Endothelial cell of umbilical vein (primary cell): ENCODE results near the gene INHA. TPM values are rescaled to one million over a fixed set of nuclear protein-coding genes. Genes with fewer than 3 reads are reported as not detected.

Source experiments
- BruUV-seq: library from RNA; stranded (reverse); fragments of 400-500 nt; replicated peaks from 2 replicates; lab custom pipeline; 2021; lab: Mats Ljungman, UMichigan
- CTCF ChIA-PET: fragments of 300-600, 350-600 bp; sonication (Branson Sonifier 250); formaldehyde crosslinking; loops from one replicate; lab custom pipeline; 2021; ENCODE audit warnings: antibody characterized with exemption, inconsistent platforms; lab: Charles Lee
- POLR2A ChIA-PET: fragments of 300-600, 350-600 bp; sonication (Branson Sonifier 250); formaldehyde crosslinking; loops from one replicate; lab custom pipeline; 2021; ENCODE audit warnings: antibody characterized with exemption, inconsistent platforms; lab: Charles Lee
- DNase-seq: peaks from one replicate; pipeline ENCODE4 v3.0.0-alpha.2; 2011; ENCODE audit warnings: low read depth, low spot score
- FAIRE-seq: peaks from 2 replicates; lab custom pipeline; 2011; peaks lifted over from hg19 to GRCh38; lab: Jason Lieb, UNC
- H2AFZ ChIP-seq: 2 replicates; pipeline ENCODE4 v1.6.0; 2012; ENCODE audit warnings: low read depth, low read length, control low read depth, inconsistent platforms
- H3K27ac ChIP-seq: 2 replicates; pipeline ENCODE4 v1.5.1; 2011; ENCODE audit warnings: low read depth, mild to moderate bottlenecking, control low read depth, low read length, moderate library complexity; ENCODE audit not compliant: insufficient read depth
- H3K27me3 ChIP-seq, 2 experiments: 2 replicates each; pipeline versions ENCODE4 v1.6.0 to v1.6.1; 2011; ENCODE audit warnings: low read length in 2 of 2, mixed read lengths in 1 of 2; ENCODE audit not compliant: control insufficient read depth in 2 of 2, insufficient read depth in 2 of 2
- H3K36me3 ChIP-seq, 2 experiments: 2 replicates in 1 of 2; 3 replicates in 1 of 2; pipeline ENCODE4 v1.5.1; 2011; ENCODE audit warnings: low read length in 2 of 2, mild to moderate bottlenecking in 1 of 2, moderate library complexity in 1 of 2; ENCODE audit not compliant: control insufficient read depth in 2 of 2, insufficient read depth in 2 of 2; ENCODE audit errors: extremely low read depth in 1 of 2
- H3K4me1 ChIP-seq: 3 replicates; pipeline ENCODE4 v1.5.1; 2011; ENCODE audit warnings: mild to moderate bottlenecking, low read length; ENCODE audit not compliant: control insufficient read depth, insufficient read depth; ENCODE audit errors: extremely low read depth
- H3K4me2 ChIP-seq: 2 replicates; pipeline ENCODE4 v1.6.1; 2011; ENCODE audit warnings: low read length, control low read depth, mixed read lengths; ENCODE audit not compliant: insufficient read depth
- H3K4me3 ChIP-seq, 3 experiments: fragments of 200-600 bp in 1 of 3; sonication (generic), shearing (Covaris generic) in 1 of 3; replicated peaks in 1 of 3; 2 replicates each; pipeline ENCODE4 v1.5.1; 2011 to 2016; ENCODE audit warnings: control low read depth in 3 of 3, low read length in 3 of 3, mild to moderate bottlenecking in 2 of 3, inconsistent platforms in 1 of 3, low read depth in 1 of 3, moderate library complexity in 1 of 3; ENCODE audit not compliant: insufficient read depth in 1 of 3
- H3K79me2 ChIP-seq: 2 replicates; pipeline ENCODE4 v1.6.0; 2012; ENCODE audit warnings: low read length, inconsistent platforms; ENCODE audit not compliant: control insufficient read depth, insufficient read depth
- H3K9ac ChIP-seq: replicated peaks from 2 replicates; pipeline ENCODE3; 2011; ENCODE audit warnings: low read length, control low read depth; ENCODE audit not compliant: insufficient read depth; ENCODE audit errors: extremely low read depth
- H3K9me1 ChIP-seq: replicated peaks from 3 replicates; pipeline ENCODE4 v1.6.0; 2011; ENCODE audit warnings: mild to moderate bottlenecking, low read length; ENCODE audit not compliant: control insufficient read depth, insufficient read depth; ENCODE audit errors: extremely low read depth
- H3K9me3 ChIP-seq: replicated peaks from 2 replicates; pipeline ENCODE4 v1.5.1; 2012; ENCODE audit warnings: low read length, inconsistent platforms; ENCODE audit not compliant: control insufficient read depth, insufficient read depth
- H4K20me1 ChIP-seq: replicated peaks from 2 replicates; pipeline ENCODE3; 2011; ENCODE audit warnings: mild to moderate bottlenecking, low read length; ENCODE audit not compliant: control insufficient read depth, insufficient read depth; ENCODE audit errors: extremely low read depth
- CTCF ChIP-seq, 2 donors: IDR thresholded peaks; 1 replicate in 1 of 2; 2 replicates in 1 of 2; pipeline ENCODE4 v1.5.1; 2011; ENCODE audit warnings: low read length in 2 of 2, mild to moderate bottlenecking in 2 of 2, moderate library complexity in 2 of 2, control low read depth in 1 of 2, inconsistent platforms in 1 of 2, low read depth in 1 of 2; ENCODE audit not compliant: insufficient read depth in 1 of 2; ENCODE audit errors: extremely low read depth in 1 of 2
- EZH2 ChIP-seq: IDR thresholded peaks from 2 replicates; pipeline ENCODE4 v1.6.1; 2012; ENCODE audit warnings: borderline replicate concordance, low read depth, mild to moderate bottlenecking, moderate library complexity, low read length, inconsistent platforms; ENCODE audit not compliant: severe bottlenecking
- FOS ChIP-seq: IDR thresholded peaks from 2 replicates; pipeline ENCODE4 v1.6.1; 2011; ENCODE audit warnings: mild to moderate bottlenecking, low read length, moderate library complexity, borderline replicate concordance; ENCODE audit not compliant: insufficient read depth
- GATA2 ChIP-seq: IDR thresholded peaks from 2 replicates; pipeline ENCODE4 v1.7.0; 2011; ENCODE audit warnings: low read depth, mild to moderate bottlenecking, moderate library complexity, mixed read lengths, low read length; ENCODE audit not compliant: insufficient read length, insufficient read depth
- JUN ChIP-seq: IDR thresholded peaks from 2 replicates; pipeline ENCODE4 v1.6.1; 2011; ENCODE audit warnings: borderline replicate concordance, low read depth; ENCODE audit not compliant: insufficient read length, insufficient read depth
- MYC ChIP-seq: IDR thresholded peaks from one replicate; pipeline ENCODE4 v1.6.1; 2011; ENCODE audit warnings: mild to moderate bottlenecking, low read depth, low read length
- POLR2A ChIP-seq: IDR thresholded peaks from 2 replicates; pipeline ENCODE4 v1.6.1; 2012; ENCODE audit warnings: low read depth, mild to moderate bottlenecking, control low read depth, low read length
- dilution Hi-C: fragments of 300-500 bp; cut with MboI; formaldehyde crosslinking; loops from one replicate; pipeline ENCODE4 v1.15.0; 2019; ENCODE audit warnings: low sequenced_read_pairs; ENCODE audit not compliant: extremely low pct_ligation_motif_present
- intact Hi-C: fragments of 100-400 bp; cut with micrococcal nuclease; formaldehyde crosslinking; loops from one replicate; pipeline ENCODE4 v1.10.0; 2022
- polyA plus RNA-seq, 4 experiments: library from polyadenylated mRNA; depleted of rRNA in 3 of 4; stranded (reverse) in 3 of 4; unstranded in 1 of 4; fragments of >200 nt; gene quantifications; 2 replicates each; pipeline versions ENCODE4 v1.2.1 to v1.2.3, GENCODE V29; 2011 to 2012; ENCODE audit warnings: missing spikeins in 1 of 4
- total RNA-seq: library from RNA; stranded (reverse); gene quantifications from 2 replicates; pipeline ENCODE4 v1.2.3, GENCODE V29; 2021
- TF ChIP-seq, protein P1 (sequence below): IDR thresholded peaks from 2 replicates; pipeline ENCODE4 v1.6.1; 2011; ENCODE audit not compliant: insufficient read depth, insufficient read length

The INHA gene
- total and polyA plus RNA-seq, 2 donors (not counting 3 experiments of a cell fraction or from before 2014, with no cell fraction given) = 0.06 TPM; not detected in 1

DNA sequence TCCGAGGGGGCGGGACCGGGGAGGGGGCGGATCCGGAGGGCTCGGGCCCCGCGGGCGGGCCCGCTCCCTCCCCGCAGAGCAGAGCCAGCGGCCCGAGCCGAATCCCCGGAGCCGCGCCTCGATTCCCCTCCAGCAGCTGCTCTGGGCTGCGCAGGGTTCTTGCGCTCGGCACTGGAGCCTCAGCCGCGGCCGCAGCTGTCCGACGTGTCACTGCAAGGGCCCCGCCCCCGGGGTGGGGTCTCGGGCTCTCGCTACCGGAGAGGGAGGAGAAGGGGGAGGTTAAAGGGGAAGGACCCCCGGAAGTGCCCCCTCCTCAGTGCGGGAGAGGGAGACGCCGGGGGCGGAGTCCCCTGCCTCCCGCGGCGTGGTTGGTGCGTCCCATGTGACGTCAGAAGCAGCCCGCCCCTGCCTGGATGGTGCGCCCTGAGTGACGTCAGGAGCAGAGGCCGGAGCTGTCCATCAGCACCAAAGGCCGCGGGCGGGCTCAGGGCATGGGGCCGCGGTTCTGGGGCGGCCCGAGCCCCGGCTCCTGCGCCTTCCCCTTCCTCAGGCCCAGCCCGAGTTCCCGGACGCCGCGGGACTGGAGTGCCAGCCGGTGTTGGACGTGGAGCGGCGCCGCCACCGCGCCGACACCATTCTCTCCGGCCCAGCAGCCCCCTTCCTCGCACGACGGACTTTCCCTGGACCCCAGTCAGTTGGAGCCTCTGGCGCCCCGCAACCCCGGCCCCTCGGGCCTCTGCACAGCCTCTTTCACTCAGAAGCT is 28.3 kb upstream of the INHA start, which contains the start of the genes CHPF and TMEM198:
TSS of gene CHPF (minus strand) at position 214 of the 763 bp plus-strand sequence. CDS start 271 bp downstream, outside the sequence.
TSS of gene TMEM198 (plus strand) at position 433 of the 763 bp plus-strand sequence. CDS start 700 bp downstream, outside the sequence.
- H3K36me3 ChIP-seq = no peaks in the 10 kb centered on the region
- no peak within 1 kb of the TSS for H3K9ac ChIP-seq
- peak; percentile 79 for FAIRE-seq
- peak within 1 kb of the TSS; percentile 49 for H3K4me2 ChIP-seq
- H3K4me3 ChIP-seq = peak within 1 kb of the TSS; percentile 29 to 37 (median 29)
- BruUV-seq = no TSS peak
- TF ChIP-seq GATA2 (no peak), MYC (no peak), CTCF (IDR thresholded peaks at IDR 0.05; ENCODE audit: extremely low read depth in 1 of 2, insufficient read depth in 1 of 2, low read depth in 1 of 2, low read length in 2 of 2) (no peak), EZH2 (no peak), POLR2A (no peak), FOS (no peak), JUN (no peak)
- TF ChIP-seq, protein P1, sequence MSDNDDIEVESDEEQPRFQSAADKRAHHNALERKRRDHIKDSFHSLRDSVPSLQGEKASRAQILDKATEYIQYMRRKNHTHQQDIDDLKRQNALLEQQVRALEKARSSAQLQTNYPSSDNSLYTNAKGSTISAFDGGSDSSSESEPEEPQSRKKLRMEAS = no peak
- H3K9me3 ChIP-seq = no peaks in the 10 kb centered on the region
- intact Hi-C loops (loop anchor here (1.0 kb wide), 3 partner anchors 45 to 156 kb away; partner anchors contain the start of genes DNPEP, GMPPA and STK11IP), dilution Hi-C loops (no loop called here)
- H3K9me1 ChIP-seq = no peaks in the 10 kb centered on the region
- DNase-seq = peak; percentile 86
- H3K27me3 ChIP-seq = peaks cover 18 to 23% of the 10 kb centered on the region in 2 experiments
- ChIA-PET CTCF (interaction anchor here (0.9 to 4.5 kb wide), 13 partner anchors 9 to 146 kb away, joined by 3 to 25 read pairs (median 5); partner anchors contain the start of genes GMPPA, INHA and OBSL1), POLR2A (no interaction called here)
- peak within 1 kb of the TSS; percentile 41 for H2AFZ ChIP-seq
- H4K20me1 ChIP-seq = no peaks in the 10 kb centered on the region
- H3K4me1 ChIP-seq = peaks cover 7% of the 10 kb centered on the region
- H3K27ac ChIP-seq = no peak within 1 kb of the TSS
- H3K79me2 ChIP-seq = no peaks in the 10 kb centered on the region
